ENCODE data around the gene MACROH2A1.

Gene MACROH2A1

DNA sequence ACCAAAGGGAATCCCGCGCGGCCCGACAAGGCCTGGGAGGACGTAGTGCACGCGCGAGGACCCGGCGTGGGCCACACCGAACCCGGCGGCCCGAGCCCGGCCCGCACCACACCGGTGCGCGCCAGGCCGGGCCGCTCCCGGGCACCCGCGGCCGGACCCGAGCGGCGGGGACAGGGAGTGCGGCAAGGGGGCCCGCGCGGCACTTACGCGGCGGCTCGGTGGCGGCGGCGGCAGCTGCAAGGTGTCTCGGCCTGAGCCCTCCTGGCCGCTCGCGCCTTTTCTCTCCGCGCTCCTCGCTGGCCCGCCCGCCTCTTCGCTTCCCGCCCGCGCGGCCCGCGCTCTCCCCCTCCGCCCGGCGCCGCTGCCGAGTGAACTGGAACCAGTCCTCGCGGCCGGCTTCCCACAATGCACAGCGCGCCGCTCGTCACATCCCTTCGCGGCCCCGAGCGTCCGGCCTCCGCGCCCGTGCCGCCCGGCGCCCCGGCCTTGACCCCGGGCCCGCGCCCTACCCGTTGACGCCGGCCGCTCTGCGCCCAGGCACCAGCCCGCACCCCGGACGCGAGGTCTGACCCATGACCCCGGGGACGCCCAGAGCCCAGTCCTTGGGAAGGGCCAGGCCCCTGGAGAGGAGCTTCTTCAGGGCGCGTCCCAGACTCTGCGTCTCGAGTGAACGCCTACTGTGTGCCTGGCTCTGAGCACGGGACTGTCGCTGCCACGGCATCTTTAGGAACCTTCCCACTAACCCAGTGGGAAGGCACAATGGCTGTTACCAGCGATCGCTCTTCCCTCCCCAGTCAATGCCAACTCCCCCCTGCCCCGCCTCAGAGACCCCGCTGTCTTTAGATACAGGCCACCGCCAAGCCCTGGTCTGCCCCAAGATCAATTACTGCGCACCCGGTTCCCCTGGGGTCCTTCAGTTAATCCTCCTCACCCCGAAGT is at the start of gene MACROH2A1:
MACROH2A1 (minus strand) TSS at position 377 of the 939 bp plus-strand sequence. CDS start 10,138 bp downstream, outside the sequence.
- FAIRE-seq, result peak; percentile 8
- peak; percentile 89 for DNase-seq (ENCODE audit: insufficient read length, low spot score)

GRCh38 chr5:135448071-135448739 is 49.2 kb upstream of the MACROH2A1 start:
- no peak for DNase-seq (ENCODE audit: insufficient read length, low spot score)
- no peak for FAIRE-seq

GRCh38 chr5:135447298-135447929 is 48.4 kb upstream of the MACROH2A1 start, which contains the start of gene DCANP1:
Gene DCANP1, minus strand, starts transcription at chr5:135447348. Its CDS starts 240 bp downstream, at chr5:135447108.
- FAIRE-seq (no peak), DNase-seq (ENCODE audit: insufficient read length, low spot score) (no peak)

DNA sequence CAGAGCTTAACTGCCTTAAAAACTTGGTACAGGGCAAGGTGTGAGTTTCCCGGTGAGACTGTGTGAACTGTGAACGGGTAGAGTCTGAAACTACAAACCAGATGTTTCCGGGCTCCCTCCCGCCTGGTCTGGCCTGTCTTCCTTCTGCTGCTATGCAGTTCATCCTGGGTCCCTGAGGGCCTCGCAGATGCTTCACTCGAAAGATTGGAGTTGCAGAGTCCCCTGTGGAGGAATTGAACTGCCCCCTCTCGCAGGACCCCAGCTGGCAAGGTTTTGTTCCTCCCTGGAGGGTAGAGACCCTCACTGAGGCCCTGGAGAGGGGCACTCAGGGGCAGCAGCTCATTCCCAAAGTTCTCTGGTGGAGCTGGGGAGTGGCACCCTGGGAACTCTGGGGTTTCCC is 47.6 kb upstream of the MACROH2A1 start:
- FAIRE-seq (no peak), DNase-seq (ENCODE audit: insufficient read length, low spot score) (no peak)

GRCh38 chr5:135446206-135446605 is 47.2 kb upstream of the MACROH2A1 start:
- FAIRE-seq (no peak), DNase-seq (ENCODE audit: insufficient read length, low spot score) (no peak)

DNA sequence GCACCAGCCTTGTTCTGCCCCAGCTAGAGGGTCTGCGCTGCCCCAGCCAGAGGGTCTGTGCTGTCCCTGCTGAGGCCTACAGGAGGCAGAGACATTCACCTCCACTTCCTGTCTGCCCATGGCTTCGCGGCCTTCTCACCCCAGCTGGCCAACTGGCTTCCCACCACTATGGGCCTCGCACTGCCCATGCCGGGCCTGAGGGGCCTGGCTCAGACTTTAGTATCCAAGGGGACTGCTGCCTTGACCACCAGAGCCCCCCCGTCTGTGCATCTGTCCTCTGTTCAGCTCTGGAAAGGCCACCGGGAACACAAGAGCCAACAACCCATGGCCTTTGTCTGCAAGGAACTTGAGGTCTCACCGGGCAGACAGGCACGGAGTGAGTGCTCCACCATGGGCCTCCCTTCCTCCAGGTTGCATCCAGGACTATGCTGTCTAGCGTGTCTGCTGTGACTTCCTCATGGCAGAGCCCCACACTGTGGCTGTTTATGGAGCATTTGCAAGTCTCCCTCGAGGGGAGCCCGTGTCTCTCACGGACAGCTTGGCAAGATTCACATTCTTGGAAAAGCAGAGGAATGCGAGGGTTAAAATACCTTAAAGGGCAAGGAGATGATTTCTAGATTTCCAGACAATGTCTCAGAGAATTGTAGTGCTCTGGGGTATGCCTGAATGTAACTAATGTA is 46.4 kb upstream of the MACROH2A1 start:
- no peak for DNase-seq (ENCODE audit: insufficient read length, low spot score)

DNA sequence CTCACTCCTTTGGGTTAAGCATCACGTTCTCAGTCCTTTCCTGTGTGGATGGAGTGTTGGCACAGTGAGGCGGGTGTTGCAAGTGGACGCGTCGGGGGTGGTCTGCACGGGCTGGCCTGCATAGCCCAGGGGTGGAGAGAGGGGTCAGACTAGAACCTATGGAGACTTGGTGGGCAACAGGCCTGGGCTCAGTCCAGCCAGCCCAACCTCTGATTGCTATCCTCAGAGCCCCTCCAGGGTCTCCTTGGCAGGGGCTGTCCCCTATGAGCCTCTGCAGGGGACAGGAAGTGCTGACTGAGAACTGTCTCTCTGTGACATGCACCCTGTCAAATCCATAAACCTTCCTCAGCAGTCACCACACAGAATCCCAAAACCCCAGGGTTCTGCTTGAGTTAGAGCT is 45.9 kb upstream of the MACROH2A1 start:
- FAIRE-seq, result no peak
- no peak for DNase-seq (ENCODE audit: insufficient read length, low spot score)

More for the DNA sequence above, 46.4 kb upstream of the MACROH2A1 start:
- no peak for FAIRE-seq

DNA sequence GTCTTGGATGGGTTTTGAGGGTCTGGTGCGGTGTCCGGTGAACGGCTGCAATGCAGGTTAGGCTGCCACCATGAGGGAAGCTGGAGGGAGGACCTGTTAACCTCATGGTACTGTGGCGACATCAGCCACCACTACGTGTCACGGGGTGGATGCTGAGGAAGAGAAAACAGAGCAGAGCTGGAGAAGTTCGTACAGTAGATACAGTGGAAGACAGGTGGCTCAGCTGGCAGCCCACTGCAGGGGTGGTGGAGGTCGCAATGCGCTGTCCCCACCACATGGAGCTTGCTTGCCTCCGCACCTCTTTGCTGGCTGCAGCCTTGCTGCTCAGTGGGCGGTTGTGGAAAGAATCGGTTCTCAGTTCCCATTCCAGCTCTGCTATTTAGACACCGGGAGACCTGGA is 45.3 kb upstream of the MACROH2A1 start:
- no peak for FAIRE-seq
- DNase-seq (ENCODE audit: insufficient read length, low spot score), result no peak

GRCh38 chr5:135443161-135443960 is 44.3 kb upstream of the MACROH2A1 start:
- FAIRE-seq (no peak), DNase-seq (ENCODE audit: insufficient read length, low spot score) (no peak)

DNA sequence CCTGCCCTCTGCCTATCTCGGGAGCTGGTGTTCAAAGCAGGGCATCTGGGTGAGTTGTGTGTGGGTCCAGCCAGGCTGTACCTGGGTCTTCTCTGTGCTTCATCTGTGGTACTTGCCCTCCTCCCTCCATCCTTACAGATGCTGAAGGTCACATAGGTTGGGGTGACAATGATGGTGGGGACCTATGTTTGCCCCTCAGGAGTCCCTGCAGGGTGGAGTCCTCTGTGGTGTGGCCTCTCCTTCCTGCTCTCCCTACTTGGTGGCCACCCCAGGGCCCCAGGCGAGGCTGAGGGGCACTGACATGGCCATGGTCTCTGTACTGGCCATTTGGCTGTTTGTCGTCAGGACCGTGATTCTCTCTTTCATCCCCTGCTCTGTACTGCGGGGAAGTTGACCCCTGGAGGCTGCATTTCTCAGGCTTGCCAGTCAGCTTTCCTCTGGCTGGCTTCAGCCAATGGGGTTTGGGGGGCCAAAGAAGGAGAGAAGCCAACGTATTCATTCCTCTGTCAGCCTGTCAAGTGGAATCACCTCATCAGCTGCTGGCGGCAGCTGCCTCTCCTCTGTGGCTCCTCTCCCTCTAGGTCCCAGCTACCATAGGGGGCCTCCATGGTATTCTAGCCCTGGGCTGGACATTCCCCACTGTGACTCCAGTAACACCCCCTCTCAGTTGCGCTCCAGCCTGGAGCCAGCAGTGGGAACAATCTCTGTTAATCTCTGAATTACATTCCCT is 43.6 kb upstream of the MACROH2A1 start:
- FAIRE-seq (no peak), DNase-seq (ENCODE audit: insufficient read length, low spot score) (no peak)

GRCh38 chr5:135441919-135442318 is 42.9 kb upstream of the MACROH2A1 start:
- DNase-seq (ENCODE audit: insufficient read length, low spot score) (no peak), FAIRE-seq (no peak)

DNA sequence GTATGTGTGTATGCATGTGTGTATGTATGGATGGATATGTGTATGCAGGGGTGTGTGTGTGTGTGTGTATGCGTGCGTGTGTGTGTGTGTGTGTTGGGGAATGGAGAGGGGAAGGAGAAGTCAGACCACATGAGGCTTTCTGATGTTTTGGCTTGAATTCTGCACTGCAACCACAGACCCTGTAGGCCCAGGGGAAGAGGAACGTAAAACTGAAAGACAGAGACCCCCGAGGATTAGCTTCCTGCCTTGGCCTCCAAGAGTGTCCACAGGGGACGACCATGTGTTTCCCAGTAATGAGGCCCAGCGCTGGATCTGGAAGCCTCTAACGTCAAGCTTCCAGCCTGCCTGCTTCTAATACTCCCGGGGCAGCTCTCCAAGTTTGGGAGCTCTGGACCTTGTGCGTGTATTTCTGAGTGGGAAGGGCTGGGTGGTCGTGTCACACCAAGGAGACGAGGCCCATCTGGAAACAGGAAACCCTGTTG is 42.4 kb upstream of the MACROH2A1 start:
- no peak for FAIRE-seq

DNA sequence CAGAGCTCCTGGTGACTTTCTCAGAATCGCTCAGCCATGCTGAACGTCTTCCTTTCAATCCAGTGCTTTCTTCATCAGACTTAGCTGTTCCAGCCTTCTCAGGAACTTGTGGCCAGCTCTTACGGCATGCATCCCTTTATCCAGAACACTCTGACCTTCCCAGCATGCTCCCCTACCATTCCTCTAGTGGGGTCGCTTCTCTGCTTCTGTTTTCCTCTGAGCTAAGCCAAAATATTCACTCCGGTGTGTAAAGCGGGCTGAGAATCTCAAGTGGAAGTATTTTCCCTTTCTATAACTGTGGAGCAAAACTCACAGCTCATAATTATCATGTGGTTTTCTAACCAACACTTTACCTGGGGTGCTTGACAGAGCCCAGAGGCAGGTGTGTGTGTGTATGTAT is 41.9 kb upstream of the MACROH2A1 start:
- no peak for FAIRE-seq
- DNase-seq (ENCODE audit: insufficient read length, low spot score), result no peak

More for the DNA sequence above, 42.4 kb upstream of the MACROH2A1 start:
- no peak for DNase-seq (ENCODE audit: insufficient read length, low spot score)

GRCh38 chr5:135439231-135440205 is 40.5 kb upstream of the MACROH2A1 start:
- DNase-seq (ENCODE audit: insufficient read length, low spot score) (no peak), FAIRE-seq (no peak)

DNA sequence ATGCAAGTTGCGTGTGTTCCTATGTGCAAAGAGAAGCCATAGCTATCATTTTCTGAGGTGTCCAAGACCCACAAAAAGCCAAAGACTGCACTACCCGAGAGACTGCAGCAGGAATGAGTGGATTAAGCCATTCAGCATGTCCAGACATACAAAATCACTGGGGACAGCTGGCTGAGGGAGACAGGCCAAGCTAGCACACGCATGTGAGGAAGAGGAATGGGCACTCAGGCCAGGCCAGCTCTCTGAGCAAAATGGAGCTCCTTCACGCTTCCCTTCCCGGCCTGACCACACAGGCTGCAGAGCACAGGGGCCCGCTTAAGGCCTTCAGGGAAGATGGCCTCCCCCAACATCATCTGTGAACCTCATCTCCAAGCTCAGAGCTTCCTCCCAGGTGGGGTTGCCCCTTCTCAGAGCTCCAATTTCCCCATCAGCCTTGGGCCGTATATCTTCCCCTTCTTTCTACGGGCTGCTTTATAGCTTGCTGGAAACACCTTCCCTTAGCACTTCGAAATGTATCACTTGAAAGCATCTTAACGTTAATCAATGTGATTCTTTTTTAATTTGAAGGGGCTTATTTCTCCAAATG is 39.7 kb upstream of the MACROH2A1 start:
- no peak for DNase-seq (ENCODE audit: insufficient read length, low spot score)
- no peak for FAIRE-seq

DNA sequence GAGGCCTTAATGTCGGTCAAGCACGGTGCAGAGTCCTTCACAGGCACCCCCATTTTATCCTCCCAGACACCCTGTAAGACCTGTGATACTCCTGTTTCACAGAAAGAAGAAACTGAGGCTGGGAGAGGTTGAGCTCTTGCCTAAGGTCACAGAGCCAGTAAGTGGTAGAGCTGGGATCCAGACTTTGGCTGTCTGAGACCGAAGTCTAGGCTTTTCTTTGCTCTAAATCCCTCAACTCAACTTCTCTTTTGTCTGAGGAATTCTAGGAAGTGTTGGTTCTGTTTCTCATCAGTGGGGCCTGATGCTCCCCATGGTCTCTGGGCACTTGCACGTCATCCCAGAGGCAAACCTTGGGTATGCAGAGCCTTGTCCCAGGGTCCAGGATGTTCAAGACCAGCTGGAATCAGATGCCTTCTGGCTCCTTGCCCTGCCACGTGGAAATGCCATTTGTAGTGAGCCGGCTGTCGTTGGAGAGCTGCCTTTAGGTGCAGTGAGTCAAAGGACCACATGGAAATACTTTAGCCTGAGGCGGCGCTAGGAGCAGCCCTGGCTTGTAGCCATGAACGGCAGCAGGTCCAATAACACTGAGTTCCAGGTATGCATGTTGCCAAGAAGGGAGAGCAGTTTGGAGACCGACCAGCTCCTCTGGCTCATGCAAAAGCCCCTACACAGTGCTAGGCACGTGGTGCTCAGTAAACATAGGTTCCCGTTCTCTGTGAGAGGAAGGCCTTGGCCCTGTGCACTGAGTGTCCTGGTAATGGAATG is 38.9 kb upstream of the MACROH2A1 start:
- DNase-seq (ENCODE audit: insufficient read length, low spot score), result no peak
- FAIRE-seq, result no peak

DNA sequence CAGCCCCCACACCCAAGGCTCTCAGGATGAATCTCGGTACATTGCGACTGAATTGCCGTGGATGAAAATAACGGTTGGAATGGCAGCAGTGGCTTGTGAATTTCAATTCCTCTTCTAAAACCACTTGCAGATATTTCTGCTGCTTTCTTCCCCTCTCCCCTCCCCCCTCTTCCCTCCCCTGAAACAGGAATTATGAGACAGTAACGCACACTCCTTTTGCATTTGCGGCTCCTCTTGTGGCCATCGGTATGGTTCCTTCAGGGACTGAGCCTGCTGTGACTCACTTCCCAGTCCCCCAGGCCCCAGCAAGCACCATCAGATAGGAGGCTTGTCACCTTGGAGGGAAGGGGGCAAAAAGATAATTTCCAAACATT is 38.4 kb upstream of the MACROH2A1 start:
- FAIRE-seq, result no peak
- DNase-seq (ENCODE audit: insufficient read length, low spot score), result no peak
